Right ventricle myocardium inferior (tissue), 1 donor: Measurements from ENCODE around the gene NPDC1. TPM values are rescaled to one million over a fixed set of nuclear protein-coding genes. Genes with fewer than 3 reads are reported as not detected.
"Not testable (repeated sequence)": the region's sequence is repeated elsewhere in the genome, so short reads cannot be mapped to it uniquely, and the experiment has no call there.

Experiments used
- ATAC-seq: fragments of 200-7000 bp; cut with Tn5 transposase; one replicate; pipeline ENCODE4 v1.9.1; 2020; ENCODE audit warnings: mild to moderate bottlenecking, moderate library complexity
- DNase-seq: peaks from one replicate; pipeline ENCODE4 v3.0.0; 2021; ENCODE audit errors: missing footprints
- intact Hi-C: fragments of 100-400 bp; cut with DNase I; formaldehyde crosslinking; loops from one replicate; pipeline ENCODE4 v1.11.0; 2022
- total RNA-seq: library from RNA; stranded (reverse); fragmentation: NEBNext Ultra II Directional; extraction: Animal tissue kit (Norgen Biotek cat#: 25700); gene quantifications from one replicate; pipeline ENCODE4 v1.2.1, GENCODE V29; 2021
- donor health status: DM: no; HTN: yes; CAD: no; lungs with severe emphysema.

NPDC1 gene
- total RNA-seq, 1 donor from 2014 or later, result 69.0 TPM

DNA sequence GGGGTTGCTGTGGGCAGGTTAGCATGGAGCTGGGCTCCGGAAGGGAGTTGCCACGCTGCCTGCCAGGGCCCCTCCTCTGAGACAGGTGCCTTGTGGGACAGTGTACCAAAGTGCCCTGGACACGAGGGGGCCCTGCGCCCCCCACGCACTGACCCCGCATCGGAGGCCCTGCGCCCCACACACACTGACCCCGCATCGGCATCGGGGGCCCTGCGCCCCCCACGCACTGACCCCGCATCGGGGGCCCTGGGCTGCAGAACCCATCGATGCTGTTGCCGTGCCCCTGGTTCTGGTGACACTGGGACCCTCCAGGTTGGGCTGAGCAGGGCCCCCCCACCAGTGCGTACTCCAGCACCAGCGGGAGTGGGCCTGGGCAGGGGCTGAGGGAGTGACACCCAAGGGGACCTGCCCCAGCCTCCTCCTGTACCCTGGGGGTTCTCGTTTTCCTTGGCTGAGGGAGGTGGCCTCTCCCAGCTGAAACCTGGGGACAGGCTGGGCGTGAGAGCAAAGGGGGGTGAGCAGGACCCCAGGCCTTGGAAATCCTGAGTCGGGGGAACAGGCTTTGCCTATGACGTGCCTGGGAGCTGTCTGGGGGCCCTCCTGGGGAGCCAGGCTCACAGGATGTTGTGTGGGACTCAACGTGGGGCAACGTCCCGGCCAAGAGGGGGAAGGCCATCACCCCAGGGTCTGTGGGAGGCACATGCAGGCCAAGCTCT is 17.5 kb upstream of the NPDC1 start:
- intact Hi-C loops, result loop anchor here (1.0 to 10.0 kb wide), 2 partner anchors 17 to 279 kb away; partner anchors contain the start of gene NPDC1
- ATAC-seq (no peak), DNase-seq (no peak)

DNA sequence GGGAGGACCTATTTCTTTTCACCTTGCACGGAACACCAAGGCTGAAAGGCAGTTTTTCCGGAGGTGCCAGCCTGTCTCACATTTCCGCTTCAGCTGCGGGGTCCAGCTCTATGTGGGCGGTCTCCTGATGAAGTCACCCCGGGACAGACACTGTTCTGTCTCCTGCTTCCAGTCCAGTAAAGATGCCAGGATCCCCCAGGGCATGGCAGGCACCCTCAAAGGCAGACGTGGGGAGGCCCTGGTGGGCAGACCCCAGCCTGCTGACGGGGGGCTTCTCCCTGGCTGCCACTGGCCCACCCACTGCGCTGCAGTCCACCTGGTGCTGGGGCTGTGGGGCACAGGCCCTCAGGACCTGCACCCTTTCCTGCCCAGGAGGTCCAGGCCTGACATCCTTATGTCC is 16.8 kb upstream of the NPDC1 start:
- not testable (repeated sequence) for DNase-seq, ATAC-seq
- intact Hi-C loops, result loop anchor here (10.0 kb wide), 1 partner anchor 278 kb away; no protein-coding TSS in a partner anchor

GRCh38 chr9:137062384-137062783 is 16.4 kb upstream of the NPDC1 start:
- DNase-seq (no peak), ATAC-seq (no peak)
- intact Hi-C loops, result loop anchor here (10.0 kb wide), 1 partner anchor 278 kb away; no protein-coding TSS in a partner anchor

GRCh38 chr9:137058521-137059234 is 12.7 kb upstream of the NPDC1 start:
- intact Hi-C loops, result no loop called here

GRCh38 chr9:137057545-137057944 is 11.6 kb upstream of the NPDC1 start:
- no peak for DNase-seq
- intact Hi-C loops, result no loop called here
- ATAC-seq, result no peak

More at GRCh38 chr9:137058521-137059234, 12.7 kb upstream of the NPDC1 start:
- DNase-seq (no peak), ATAC-seq (no peak)

DNA sequence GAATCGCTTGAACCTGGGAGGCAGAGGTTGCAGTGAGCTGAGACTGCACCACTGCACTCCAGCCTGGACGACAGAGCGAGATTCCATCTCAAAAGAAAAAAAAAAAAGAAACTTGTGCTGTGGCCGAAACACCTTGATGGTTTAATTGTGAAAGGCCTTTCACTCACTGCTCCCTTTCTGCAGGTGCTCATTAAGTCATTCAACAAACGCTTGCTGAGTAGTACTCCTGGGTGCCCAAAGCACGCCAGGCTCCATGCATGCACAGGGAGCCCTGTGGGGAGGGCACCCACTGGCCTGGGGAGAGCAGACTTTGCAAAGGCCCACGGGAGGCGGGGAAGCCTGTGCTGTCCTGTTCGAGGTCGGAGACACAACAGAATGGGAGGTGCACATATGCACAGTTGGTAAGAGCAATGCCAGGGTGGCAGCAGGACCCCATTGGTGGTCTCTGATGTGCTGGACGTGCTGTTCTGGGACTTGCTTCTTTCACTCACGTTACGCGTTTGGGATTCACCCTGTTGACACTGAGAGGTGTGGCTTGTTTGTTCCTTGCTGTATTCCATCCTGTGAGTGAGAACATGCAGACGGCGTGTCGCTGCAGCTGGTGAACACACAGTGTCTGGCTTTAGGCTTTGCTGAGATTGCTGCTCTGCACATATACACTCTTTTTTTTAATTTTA is 10.9 kb upstream of the NPDC1 start:
- ATAC-seq, result no peak
- intact Hi-C loops, result no loop called here
- no peak for DNase-seq

DNA sequence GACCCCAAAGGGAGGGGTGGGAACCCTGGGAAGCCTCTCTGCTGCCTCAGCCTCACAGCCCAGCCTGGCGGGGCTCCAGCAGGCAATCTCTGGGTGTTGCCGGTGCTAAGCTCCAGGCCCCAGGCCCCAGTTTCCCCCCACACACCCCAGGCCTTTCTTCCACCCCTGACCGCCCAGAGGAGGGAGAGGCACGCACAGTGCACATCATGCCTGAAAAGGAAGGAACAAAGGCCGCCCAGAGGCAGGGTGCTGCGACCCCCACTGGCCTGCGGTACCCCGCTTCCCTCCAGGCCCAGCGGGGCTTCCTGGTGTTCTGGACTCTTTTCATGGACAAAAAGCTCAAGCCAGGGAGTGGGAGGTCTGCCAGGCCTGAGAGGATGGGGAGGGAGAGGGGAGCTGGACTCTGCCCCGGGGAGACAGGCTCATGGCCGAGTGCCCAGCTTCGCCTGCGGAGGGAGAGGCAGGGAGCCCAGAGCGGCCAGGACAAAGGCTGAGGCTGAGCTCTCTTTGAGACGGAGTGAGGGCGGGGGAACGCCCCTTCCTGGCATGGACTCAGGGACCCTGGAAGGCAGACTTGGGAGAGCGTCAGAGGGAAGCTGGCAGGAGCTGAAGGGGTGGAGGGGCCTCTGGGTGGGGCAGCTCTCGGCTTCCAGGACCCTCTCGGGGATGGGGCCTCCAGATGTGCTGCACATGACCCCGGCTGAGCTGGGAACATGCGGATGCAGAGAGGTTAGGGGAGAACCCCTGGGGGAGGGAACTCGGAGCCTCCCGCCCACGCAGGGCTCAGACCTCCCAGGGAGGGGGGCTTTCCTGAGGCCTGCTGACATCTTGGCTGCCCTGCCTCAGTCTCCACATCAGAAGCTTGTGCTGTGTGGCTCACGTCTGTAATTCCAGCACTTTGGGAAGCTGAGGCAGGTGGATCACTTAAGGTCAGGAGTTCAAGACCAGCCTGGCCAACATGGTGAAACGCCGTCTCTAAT is 9.7 kb upstream of the NPDC1 start:
- DNase-seq (peak; percentile 95), ATAC-seq (peak; percentile 94)

DNA sequence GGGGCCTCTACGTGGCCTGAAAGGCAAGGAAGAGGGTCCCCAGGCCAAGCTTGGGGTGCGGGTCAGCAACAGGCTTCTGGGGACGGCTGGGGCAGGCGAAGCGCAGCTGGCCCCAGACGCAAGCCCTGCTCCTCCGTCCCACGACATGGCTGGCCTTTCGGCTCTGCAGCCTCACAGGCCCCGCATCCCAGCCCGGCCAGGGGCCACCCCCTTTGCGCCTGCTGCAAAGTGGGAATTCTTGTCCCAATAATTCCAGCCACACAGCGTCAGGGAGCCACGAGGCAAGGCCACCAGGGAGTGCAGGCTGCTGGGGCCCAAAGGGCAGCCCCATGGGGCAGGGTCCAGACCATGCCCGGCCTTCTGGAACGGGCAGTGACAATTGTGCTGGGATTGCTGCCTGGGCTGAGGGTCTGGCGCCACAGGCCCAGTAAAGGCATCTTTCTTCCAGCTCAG is 9.0 kb upstream of the NPDC1 start:
- intact Hi-C loops, result no loop called here
- peak; percentile 1 for ATAC-seq
- no peak for DNase-seq

More for the DNA sequence above, 9.7 kb upstream of the NPDC1 start:
- intact Hi-C loops, result no loop called here

DNA sequence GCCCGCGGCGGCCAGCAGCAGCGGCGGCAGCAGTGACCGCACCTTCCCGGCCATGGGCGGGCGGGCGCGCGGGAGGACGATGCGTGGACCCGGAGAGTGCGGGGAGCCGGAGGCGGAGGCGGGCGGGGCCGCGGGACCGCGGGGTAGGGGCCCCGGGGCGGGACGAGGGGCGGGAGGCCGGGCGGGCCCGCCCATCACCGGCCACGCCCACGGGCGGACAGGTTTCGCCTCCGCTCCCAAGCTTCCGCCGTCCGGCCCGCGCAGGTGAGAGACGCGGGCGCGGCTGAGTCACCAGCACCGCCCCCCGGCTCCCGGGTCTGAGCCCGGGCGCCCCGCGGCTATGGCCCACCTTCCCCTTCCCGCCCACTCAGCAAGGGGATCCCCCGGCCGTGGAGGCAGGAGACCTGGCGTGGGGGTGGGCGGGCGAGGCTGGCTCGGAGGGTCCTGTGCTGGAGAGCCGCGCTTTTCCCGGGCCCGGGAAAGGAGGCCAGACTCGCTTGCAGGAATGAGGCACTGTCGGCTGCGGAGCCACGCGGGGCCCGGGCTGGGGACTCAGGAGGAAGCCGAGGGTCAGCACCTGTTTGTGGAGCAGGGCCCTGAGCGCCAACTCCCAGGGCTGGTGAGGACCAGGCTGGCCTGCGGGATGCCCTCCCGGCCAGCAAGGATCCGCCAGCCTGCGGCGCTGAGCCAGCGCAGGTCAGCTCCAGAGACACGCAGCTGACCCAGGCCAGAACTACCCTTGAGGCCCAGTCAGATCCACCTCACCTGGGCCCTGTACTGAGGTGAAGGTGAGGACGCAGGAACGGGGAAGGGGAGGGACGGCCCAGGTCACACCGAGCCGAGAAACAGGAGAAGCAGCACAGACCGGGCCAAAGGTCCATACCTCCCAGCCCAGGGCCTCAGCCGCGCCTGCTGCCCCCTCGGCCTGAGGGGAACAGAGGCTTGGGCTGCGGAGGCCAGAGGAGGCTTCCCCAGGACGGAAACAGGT is 8.3 kb upstream of the NPDC1 start, which contains the start of gene ENTPD2:
ENTPD2 (minus strand) TSS at position 118 of the 988 bp plus-strand sequence; CDS start at position 54, 64 bp downstream.
- intact Hi-C loops, result no loop called here
- DNase-seq (no peak), ATAC-seq (no peak)

DNA sequence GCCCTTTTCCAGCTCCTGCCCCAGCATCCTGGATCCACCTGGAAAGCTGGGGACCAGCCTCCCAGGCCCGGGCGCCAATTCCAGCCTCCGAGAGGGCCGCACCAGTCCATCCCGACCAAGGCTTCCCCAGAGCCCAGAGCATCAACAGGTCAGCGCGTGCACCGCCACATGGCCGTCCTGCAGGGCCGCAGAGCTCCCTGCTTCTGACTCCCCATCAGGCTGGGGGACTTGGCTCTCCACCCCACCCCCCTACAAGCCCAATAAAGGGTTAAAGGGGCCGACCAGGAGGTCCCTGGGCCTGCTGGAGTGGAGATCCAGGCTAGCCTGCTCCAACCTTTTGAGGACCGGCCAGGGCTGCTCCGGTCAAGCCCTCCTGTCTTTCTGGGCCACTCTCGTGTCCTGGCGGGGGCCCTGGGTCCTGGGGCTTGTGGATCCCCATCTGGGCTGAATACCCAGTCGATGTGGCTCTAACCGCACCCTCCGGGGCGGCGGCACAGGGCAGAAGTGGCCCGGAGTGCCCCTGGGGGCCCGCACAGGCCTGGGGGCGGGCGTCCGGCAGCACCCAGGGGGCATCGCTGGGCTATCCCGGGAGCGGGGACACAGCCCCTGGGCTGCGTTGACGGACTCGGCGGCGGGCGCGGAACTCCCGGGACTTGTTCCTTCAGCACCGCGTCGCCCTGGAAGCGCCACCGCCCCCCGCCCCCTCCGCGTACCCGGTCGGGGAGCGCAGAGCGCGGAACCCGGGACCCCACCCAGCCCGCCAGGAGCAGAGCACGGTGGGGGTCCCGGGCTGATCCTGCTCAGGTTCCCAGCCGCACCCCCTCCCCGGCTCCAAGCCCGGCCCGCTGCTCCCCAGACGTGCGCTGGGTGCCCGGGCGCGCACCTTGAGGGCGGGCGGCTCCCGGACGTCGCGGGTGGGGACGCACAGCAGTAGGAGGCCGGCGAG is 7.3 kb upstream of the NPDC1 start:
- intact Hi-C loops, result no loop called here
- DNase-seq (no peak), ATAC-seq (no peak)

DNA sequence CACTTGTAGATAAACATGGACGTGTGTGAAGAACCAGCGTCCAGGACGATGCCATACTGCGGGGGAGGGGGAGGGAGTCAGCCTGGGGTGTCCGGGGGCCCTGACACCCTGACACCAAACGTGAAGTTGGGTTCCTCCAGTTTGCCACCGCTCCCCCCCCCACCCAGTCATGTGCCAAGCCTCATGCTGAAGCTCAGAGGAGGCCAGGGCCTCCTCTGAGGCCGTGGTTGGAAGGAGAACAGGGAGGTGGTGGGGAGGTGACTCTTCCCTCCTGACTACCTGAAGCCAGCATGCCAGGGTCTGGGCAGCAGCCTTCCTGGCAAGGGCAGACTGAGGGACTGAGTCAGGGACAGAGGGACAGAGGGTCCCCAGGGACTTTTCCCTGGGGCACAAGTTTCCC is 6.3 kb upstream of the NPDC1 start:
- ATAC-seq (no peak), DNase-seq (no peak)
- intact Hi-C loops, result no loop called here

DNA sequence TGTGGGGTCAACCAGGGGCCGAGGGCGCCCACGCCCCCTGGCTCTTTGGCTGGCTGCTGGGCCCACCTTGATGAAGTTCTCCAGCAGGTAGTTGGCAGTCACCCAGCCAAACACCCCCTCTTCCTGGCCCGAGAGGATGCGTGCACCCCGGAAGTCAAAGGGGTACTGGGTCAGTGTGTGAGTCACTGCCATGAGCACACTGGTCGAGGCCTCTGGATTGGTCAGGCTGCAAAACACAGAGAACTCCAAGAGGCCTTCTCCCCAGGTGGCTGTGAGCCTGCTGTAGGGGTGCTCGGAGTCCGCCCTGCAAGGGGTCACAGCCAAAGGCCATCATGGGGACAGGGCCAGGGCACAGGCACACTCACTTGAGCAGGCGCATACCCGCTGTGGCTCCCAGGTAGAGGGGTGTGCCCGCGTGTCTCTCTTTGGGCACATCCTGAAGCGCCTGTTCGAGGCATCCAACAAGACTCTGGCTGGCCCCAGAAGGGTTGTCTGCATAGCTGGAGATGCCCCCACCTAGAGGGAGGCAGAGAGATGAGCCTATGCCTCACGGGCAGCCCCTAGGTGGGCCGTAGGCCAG is 5.3 kb upstream of the NPDC1 start:
- ATAC-seq (no peak), DNase-seq (no peak)
- intact Hi-C loops, result no loop called here

GRCh38 chr9:137050570-137050969 is 4.6 kb upstream of the NPDC1 start:
- intact Hi-C loops, result no loop called here

GRCh38 chr9:137049544-137050449 is 3.8 kb upstream of the NPDC1 start:
- ATAC-seq, result no peak
- intact Hi-C loops, result no loop called here
- DNase-seq, result no peak

More at GRCh38 chr9:137050570-137050969, 4.6 kb upstream of the NPDC1 start:
- no peak for DNase-seq
- ATAC-seq, result no peak
